ENCODE measurements around the gene PLEKHF1.
A peak's percentile ranks its signal among the peaks of the same experiment; 100 is the strongest.

The PLEKHF1 gene

DNA sequence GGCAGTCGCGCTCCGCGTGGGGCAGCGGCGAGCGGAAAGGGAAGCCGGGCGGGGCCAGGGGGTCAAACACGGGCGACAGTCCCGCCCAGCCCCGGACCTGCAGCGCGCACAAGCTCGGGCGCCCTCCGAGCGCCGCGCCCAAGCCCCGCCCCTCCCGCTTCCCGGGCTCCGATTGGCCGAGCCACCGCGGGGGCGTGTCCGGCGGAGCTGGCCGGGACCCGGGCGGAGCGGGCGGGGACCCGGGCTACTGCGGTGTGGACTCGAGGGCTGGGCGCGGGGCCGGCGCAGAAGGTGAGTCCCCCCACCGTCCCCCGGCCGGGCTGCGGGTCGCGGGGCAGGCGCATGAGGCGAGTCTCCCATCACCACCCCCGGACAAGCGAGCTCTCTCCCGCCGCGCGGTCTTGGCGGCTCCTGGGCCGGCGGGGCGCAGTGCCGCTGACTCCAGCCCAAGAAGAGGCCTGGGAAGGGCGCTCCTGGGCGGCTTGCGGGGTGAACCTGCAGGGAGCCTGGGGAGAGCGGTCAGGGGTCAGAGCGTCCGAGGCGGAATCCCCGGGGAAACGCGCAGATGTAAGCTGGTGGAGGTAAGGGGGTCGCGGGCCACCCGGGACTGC, at the start of gene PLEKHF1:
Gene PLEKHF1, plus strand, starts transcription at position 247 of the 611 bp plus-strand sequence. CDS start 8,379 bp downstream, outside the sequence.
- H3K27ac ChIP-seq (ENCODE audit: low read depth, low read length), result no peak within 1 kb of the TSS
- peaks cover 38% of the 10 kb centered on the region for H3K4me1 ChIP-seq (ENCODE audit: control insufficient read depth, insufficient read depth, low read length)
- no peaks in the 10 kb centered on the region for H3K9me3 ChIP-seq (ENCODE audit: control insufficient read depth, insufficient read depth, low read depth, low read length)

DNA sequence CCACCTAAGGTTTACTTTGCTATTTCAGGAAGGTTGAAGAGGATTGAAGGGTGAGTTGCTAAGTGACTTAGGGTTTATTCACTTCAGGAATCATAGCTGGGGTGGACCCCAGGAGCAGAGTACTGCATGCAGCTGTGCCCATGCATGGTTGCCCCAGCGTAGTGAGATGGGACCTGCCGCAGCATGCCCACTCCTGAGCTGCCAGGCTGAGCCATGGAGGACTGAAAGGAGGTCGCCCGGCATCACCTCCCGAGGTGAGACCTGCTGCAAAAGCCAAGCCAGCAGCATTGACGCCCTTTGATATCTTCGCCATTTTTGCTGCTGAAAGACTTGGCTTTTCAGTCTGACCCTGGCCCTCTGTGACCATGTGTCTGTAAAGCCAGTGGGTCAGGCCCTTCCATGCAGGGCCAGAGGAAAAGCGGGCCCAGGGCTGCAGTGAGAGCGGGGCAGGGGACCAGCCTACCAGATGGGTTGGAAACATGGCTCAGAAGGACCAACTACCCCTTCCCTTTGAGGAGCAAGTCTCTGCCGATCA, 49.3 kb upstream of the PLEKHF1 start:
- Histone ChIP-seq H3K4me3 (ENCODE audit: low read depth, low read length) (no peak overlapping the region), H3K27ac (ENCODE audit: low read depth, low read length) (no peak overlapping the region), H3K4me1 (ENCODE audit: control insufficient read depth, insufficient read depth, low read length) (no peaks in the 10 kb centered on the region), H3K36me3 (ENCODE audit: control insufficient read depth, insufficient read depth, low read length) (peaks cover 45% of the 10 kb centered on the region), H3K27me3 (ENCODE audit: control insufficient read depth, insufficient read depth, low read length) (no peaks in the 10 kb centered on the region), H3K9me3 (ENCODE audit: control insufficient read depth, insufficient read depth, low read depth, low read length) (no peaks in the 10 kb centered on the region), H3K9ac (ENCODE audit: low read length) (no peak overlapping the region)

More for the DNA sequence above, at the start of gene PLEKHF1:
- peak within 1 kb of the TSS; percentile 82 for H3K4me3 ChIP-seq (ENCODE audit: low read depth, low read length)
- H3K27me3 ChIP-seq (ENCODE audit: control insufficient read depth, insufficient read depth, low read length), result 0 out of 2 replicates have a peak, but pooled peaks cover 4% of the 10 kb centered on the region
- no peaks in the 10 kb centered on the region for H3K36me3 ChIP-seq (ENCODE audit: control insufficient read depth, insufficient read depth, low read length)
- peak within 1 kb of the TSS; percentile 18 for H3K9ac ChIP-seq (ENCODE audit: low read length)

GRCh38 chr19:29616541-29616940, 48.7 kb upstream of the PLEKHF1 start:
- no peak overlapping the region for H3K9ac ChIP-seq (ENCODE audit: low read length)
- H3K4me1 ChIP-seq (ENCODE audit: control insufficient read depth, insufficient read depth, low read length), result no peaks in the 10 kb centered on the region
- H3K4me3 ChIP-seq (ENCODE audit: low read depth, low read length), result no peak overlapping the region
- no peaks in the 10 kb centered on the region for H3K9me3 ChIP-seq (ENCODE audit: control insufficient read depth, insufficient read depth, low read depth, low read length)
- no peak overlapping the region for H3K27ac ChIP-seq (ENCODE audit: low read depth, low read length)
- no peaks in the 10 kb centered on the region for H3K27me3 ChIP-seq (ENCODE audit: control insufficient read depth, insufficient read depth, low read length)
- peaks cover 42% of the 10 kb centered on the region for H3K36me3 ChIP-seq (ENCODE audit: control insufficient read depth, insufficient read depth, low read length)

- Histone ChIP-seq H3K36me3 (ENCODE audit: control insufficient read depth, insufficient read depth, low read length) (peaks cover 31% of the 10 kb centered on the region), H3K27ac (ENCODE audit: low read depth, low read length) (no peak overlapping the region), H3K9ac (ENCODE audit: low read length) (no peak overlapping the region), H3K9me3 (ENCODE audit: control insufficient read depth, insufficient read depth, low read depth, low read length) (no peaks in the 10 kb centered on the region), H3K27me3 (ENCODE audit: control insufficient read depth, insufficient read depth, low read length) (no peaks in the 10 kb centered on the region), H3K4me3 (ENCODE audit: low read depth, low read length) (no peak overlapping the region), H3K4me1 (ENCODE audit: control insufficient read depth, insufficient read depth, low read length) (no peaks in the 10 kb centered on the region)
These were observed 47.6 kb upstream of the PLEKHF1 start for GRCh38 chr19:29617366-29618266.

DNA sequence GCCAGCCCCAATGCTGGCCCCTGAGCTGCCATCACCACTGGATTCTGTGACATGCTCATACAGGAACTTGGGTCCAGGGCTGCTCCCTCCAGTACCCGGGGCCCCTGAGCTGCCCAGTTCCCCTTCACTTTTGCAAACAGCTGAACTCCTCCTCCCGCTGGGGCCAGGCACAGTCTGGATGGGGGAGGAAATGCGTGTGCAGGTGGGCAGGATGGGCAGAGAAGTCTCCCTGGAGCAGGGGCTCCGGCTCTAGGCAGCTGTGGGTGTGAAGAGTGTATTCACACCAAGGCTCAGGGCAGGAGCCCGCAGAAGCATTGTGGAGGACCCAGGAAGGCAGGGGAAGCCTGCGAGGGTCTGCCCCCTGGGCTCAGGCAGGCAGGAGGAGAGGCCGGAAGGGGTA, 46.8 kb upstream of the PLEKHF1 start:
- Histone ChIP-seq H3K27ac (ENCODE audit: low read depth, low read length) (no peak overlapping the region), H3K27me3 (ENCODE audit: control insufficient read depth, insufficient read depth, low read length) (no peaks in the 10 kb centered on the region), H3K4me1 (ENCODE audit: control insufficient read depth, insufficient read depth, low read length) (no peaks in the 10 kb centered on the region), H3K9me3 (ENCODE audit: control insufficient read depth, insufficient read depth, low read depth, low read length) (no peaks in the 10 kb centered on the region), H3K4me3 (ENCODE audit: low read depth, low read length) (no peak overlapping the region), H3K9ac (ENCODE audit: low read length) (no peak overlapping the region), H3K36me3 (ENCODE audit: control insufficient read depth, insufficient read depth, low read length) (peaks cover 23% of the 10 kb centered on the region)

GRCh38 chr19:29618871-29619270, 46.4 kb upstream of the PLEKHF1 start:
- H3K27me3 ChIP-seq (ENCODE audit: control insufficient read depth, insufficient read depth, low read length), result no peaks in the 10 kb centered on the region
- no peaks in the 10 kb centered on the region for H3K9me3 ChIP-seq (ENCODE audit: control insufficient read depth, insufficient read depth, low read depth, low read length)
- H3K4me1 ChIP-seq (ENCODE audit: control insufficient read depth, insufficient read depth, low read length), result 0 out of 2 replicates have a peak, but pooled peaks cover 2% of the 10 kb centered on the region
- no peak overlapping the region for H3K4me3 ChIP-seq (ENCODE audit: low read depth, low read length)
- H3K9ac ChIP-seq (ENCODE audit: low read length), result no peak overlapping the region
- H3K36me3 ChIP-seq (ENCODE audit: control insufficient read depth, insufficient read depth, low read length), result peaks cover 20% of the 10 kb centered on the region
- no peak overlapping the region for H3K27ac ChIP-seq (ENCODE audit: low read depth, low read length)

DNA sequence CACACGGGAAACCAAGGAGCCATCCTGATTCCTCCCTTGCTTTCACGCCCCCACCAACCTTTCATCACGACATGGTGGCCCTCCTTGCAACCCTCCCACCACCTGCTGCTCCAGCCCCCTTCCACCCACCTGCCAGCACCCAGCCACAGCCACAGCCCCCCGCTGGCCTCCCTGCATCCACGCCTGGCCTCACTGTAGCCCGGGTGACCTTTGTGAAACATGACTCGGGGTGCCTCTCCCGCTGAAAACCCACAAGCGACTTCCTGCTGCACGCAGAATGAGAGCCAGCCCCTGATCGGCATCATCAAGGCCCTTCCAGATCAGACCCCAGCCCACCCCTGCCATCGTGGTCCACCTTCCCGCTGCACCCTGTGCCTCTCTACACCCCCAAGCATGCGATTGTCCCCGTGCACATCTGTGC, 44.3 kb upstream of the PLEKHF1 start:
- no peaks in the 10 kb centered on the region for H3K27me3 ChIP-seq (ENCODE audit: control insufficient read depth, insufficient read depth, low read length)
- H3K9me3 ChIP-seq (ENCODE audit: control insufficient read depth, insufficient read depth, low read depth, low read length), result no peaks in the 10 kb centered on the region

DNA sequence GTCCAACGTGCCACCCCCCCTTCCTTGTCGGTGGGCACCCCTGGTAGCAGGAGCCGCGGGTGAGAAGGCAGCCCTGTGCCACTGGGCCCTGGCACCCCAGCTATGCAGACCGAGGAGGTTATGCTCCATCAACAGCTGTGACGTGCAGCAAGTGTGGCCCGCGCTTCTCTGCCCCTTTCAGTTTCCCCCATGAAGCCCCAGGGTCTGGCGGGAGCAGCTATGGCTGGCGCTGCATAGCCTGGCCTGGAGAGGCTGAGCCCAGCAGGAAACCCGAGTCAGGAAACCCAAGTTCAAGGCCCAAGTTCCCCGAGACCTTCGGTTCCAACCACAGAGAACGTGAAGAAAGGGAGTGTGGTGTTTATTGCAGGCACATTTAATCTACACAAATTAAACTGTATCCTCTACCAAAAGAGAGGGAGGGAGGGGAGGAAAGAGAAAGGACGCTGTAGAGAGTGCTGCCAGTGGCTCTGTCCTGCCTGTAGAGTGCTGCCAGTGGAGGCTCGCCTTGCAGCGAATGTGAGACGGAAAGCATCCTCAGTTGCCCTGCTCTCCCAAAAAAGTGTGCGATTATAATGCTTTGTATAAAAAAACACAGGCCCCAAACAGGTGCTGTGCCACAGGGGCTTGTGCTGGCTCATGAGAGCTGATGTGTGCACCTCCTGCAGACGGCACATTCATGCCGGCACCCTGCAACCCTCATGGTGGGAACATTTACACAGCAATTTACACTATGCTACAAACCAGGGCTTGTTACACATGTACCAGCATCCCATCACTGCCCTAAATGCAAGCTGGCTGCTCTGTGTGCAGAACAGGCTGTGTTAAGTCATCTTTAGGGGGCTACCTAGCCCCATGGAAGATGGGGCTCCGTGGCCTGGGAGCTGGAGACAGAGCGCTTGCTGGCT, 42.8 kb upstream of the PLEKHF1 start:
- Histone ChIP-seq H3K9ac (ENCODE audit: low read length) (no peak overlapping the region), H3K36me3 (ENCODE audit: control insufficient read depth, insufficient read depth, low read length) (no peaks in the 10 kb centered on the region), H3K4me1 (ENCODE audit: control insufficient read depth, insufficient read depth, low read length) (peaks cover 7% of the 10 kb centered on the region; the same call in 1 of the 2 replicates)

More for the DNA sequence above, 44.3 kb upstream of the PLEKHF1 start:
- peaks cover 7% of the 10 kb centered on the region for H3K36me3 ChIP-seq (ENCODE audit: control insufficient read depth, insufficient read depth, low read length)
- peaks cover 7% of the 10 kb centered on the region; the same call in 1 of the 2 replicates for H3K4me1 ChIP-seq (ENCODE audit: control insufficient read depth, insufficient read depth, low read length)
- no peak overlapping the region for H3K4me3 ChIP-seq (ENCODE audit: low read depth, low read length)
- no peak overlapping the region for H3K9ac ChIP-seq (ENCODE audit: low read length)
- no peak overlapping the region for H3K27ac ChIP-seq (ENCODE audit: low read depth, low read length)

DNA sequence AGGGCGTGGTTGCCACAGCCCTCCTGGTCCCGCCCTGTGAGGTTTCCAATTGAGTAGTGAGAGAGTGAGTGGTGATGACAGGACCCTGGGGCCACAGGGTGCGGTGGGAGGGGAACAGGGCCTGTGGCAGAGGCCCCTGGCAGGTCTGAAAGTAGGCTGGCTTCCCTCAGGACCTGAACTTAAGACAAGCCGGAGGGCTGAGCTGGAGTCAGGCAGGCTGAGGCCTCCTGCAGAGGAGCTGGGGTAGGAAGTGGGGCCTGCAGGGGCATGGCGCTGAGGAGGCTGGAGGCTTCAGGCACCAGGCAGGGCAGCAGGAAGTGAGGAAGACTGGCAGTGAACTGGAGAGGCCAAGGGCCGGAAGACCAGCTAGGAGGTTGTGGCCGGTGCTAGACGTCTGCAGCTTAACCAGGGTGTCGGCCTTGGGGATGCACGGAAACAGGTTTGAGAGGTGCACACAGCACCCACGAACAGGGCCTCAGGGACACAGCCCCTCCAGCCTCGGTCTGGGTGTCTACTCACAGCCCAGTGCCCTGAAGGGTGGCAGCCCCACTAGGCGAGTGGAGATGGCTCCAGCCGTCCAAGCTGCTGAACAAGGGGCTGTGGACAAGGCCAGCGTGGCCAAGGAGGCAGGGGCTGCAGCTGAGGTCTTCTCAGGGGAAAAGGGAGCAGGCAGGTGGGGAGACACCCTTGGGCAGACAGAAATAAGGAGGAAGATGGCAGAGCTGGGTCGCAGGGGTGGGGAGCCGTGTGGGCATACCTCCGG, 41.4 kb upstream of the PLEKHF1 start:
- H3K4me3 ChIP-seq (ENCODE audit: low read depth, low read length), result no peak overlapping the region
- H3K9ac ChIP-seq (ENCODE audit: low read length), result no peak overlapping the region
- H3K9me3 ChIP-seq (ENCODE audit: control insufficient read depth, insufficient read depth, low read depth, low read length), result no peaks in the 10 kb centered on the region
- H3K27ac ChIP-seq (ENCODE audit: low read depth, low read length), result no peak overlapping the region
- no peaks in the 10 kb centered on the region for H3K27me3 ChIP-seq (ENCODE audit: control insufficient read depth, insufficient read depth, low read length)
- no peaks in the 10 kb centered on the region for H3K36me3 ChIP-seq (ENCODE audit: control insufficient read depth, insufficient read depth, low read length)
- peaks cover 7% of the 10 kb centered on the region; the same call in 1 of the 2 replicates for H3K4me1 ChIP-seq (ENCODE audit: control insufficient read depth, insufficient read depth, low read length)

More for the DNA sequence above, 42.8 kb upstream of the PLEKHF1 start:
- H3K4me3 ChIP-seq (ENCODE audit: low read depth, low read length), result no peak overlapping the region
- H3K27me3 ChIP-seq (ENCODE audit: control insufficient read depth, insufficient read depth, low read length), result no peaks in the 10 kb centered on the region
- H3K9me3 ChIP-seq (ENCODE audit: control insufficient read depth, insufficient read depth, low read depth, low read length), result no peaks in the 10 kb centered on the region
- no peak overlapping the region for H3K27ac ChIP-seq (ENCODE audit: low read depth, low read length)
